ENCODE measurements around the gene COL3A1.

The COL3A1 gene

GRCh38 chr2:189014449-189015138, 40.4 kb downstream of the COL3A1 start:
- no peak for DNase-seq (ENCODE audit: low read depth)
- no peak for TF ChIP-seq CTCF (IDR thresholded peaks at IDR 0.05; ENCODE audit: insufficient read depth, low read depth, low read length, missing control alignments)
- no peak overlapping the region for H3K4me3 ChIP-seq (ENCODE audit: low read length)

GRCh38 chr2:189015359-189015758, 41.2 kb downstream of the COL3A1 start:
- no peak for DNase-seq (ENCODE audit: low read depth)
- TF ChIP-seq CTCF (IDR thresholded peaks at IDR 0.05; ENCODE audit: insufficient read depth, low read depth, low read length, missing control alignments): no peak
- H3K4me3 ChIP-seq (ENCODE audit: low read length): no peak overlapping the region

- no peak for DNase-seq (ENCODE audit: low read depth)
- no peak for TF ChIP-seq CTCF (IDR thresholded peaks at IDR 0.05; ENCODE audit: insufficient read depth, low read depth, low read length, missing control alignments)
- no peak overlapping the region for H3K4me3 ChIP-seq (ENCODE audit: low read length)
Measured at GRCh38 chr2:189016311-189016861, 42.2 kb downstream of the COL3A1 start.

GRCh38 chr2:189018631-189019030, 44.5 kb downstream of the COL3A1 start:
- no peak for TF ChIP-seq CTCF (IDR thresholded peaks at IDR 0.05; ENCODE audit: insufficient read depth, low read depth, low read length, missing control alignments)
- H3K4me3 ChIP-seq (ENCODE audit: low read length): no peak overlapping the region
- no peak for DNase-seq (ENCODE audit: low read depth)

- H3K4me3 ChIP-seq (ENCODE audit: low read length): no peak overlapping the region
- no peak for DNase-seq (ENCODE audit: low read depth)
- TF ChIP-seq CTCF (IDR thresholded peaks at IDR 0.05; ENCODE audit: insufficient read depth, low read depth, low read length, missing control alignments): no peak
Measured at GRCh38 chr2:189020179-189020578, 46.0 kb downstream of the COL3A1 start.

GRCh38 chr2:189022053-189022481, 47.9 kb downstream of the COL3A1 start:
- no peak overlapping the region for H3K4me3 ChIP-seq (ENCODE audit: low read length)
- no peak for TF ChIP-seq CTCF (IDR thresholded peaks at IDR 0.05; ENCODE audit: insufficient read depth, low read depth, low read length, missing control alignments)
- DNase-seq (ENCODE audit: low read depth): peak; percentile 16

GRCh38 chr2:189022492-189022891, 48.3 kb downstream of the COL3A1 start:
- no peak for TF ChIP-seq CTCF (IDR thresholded peaks at IDR 0.05; ENCODE audit: insufficient read depth, low read depth, low read length, missing control alignments)
- no peak for DNase-seq (ENCODE audit: low read depth)
- H3K4me3 ChIP-seq (ENCODE audit: low read length): no peak overlapping the region

All from epithelial cell of esophagus (primary cell).